ENCODE data around the gene RGMA.

DNA sequence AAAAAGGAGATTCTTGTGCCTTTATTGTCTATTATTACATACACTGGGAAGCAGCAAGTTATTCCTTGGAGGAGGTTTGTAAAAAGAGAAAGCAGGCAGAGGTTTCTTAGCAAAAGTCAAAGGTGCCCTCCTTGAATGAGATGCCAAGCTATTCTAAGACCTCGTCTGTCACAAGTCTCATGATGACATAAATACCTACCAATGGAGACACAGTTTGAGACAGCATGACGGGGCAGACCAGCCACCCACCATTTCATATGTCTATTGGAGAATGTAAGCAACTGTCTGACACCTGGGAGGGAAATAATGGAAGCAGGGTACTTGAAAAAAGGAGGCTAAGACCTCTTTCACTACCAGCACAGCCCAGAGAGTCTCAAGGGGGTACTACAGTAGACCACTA, 2.2 kb downstream of the RGMA start:
- TF ChIP-seq EP300 (conservative IDR thresholded peaks at IDR 0.05; ENCODE audit: poor library complexity, severe bottlenecking) (no peak), EZH2 (IDR thresholded peaks at IDR 0.05; ENCODE audit: borderline replicate concordance, insufficient read depth, low read length, poor library complexity, severe bottlenecking) (no peak), TAF1 (IDR thresholded peaks at IDR 0.05; ENCODE audit: low read depth) (no peak)
- TF ChIP-seq, protein P1, sequence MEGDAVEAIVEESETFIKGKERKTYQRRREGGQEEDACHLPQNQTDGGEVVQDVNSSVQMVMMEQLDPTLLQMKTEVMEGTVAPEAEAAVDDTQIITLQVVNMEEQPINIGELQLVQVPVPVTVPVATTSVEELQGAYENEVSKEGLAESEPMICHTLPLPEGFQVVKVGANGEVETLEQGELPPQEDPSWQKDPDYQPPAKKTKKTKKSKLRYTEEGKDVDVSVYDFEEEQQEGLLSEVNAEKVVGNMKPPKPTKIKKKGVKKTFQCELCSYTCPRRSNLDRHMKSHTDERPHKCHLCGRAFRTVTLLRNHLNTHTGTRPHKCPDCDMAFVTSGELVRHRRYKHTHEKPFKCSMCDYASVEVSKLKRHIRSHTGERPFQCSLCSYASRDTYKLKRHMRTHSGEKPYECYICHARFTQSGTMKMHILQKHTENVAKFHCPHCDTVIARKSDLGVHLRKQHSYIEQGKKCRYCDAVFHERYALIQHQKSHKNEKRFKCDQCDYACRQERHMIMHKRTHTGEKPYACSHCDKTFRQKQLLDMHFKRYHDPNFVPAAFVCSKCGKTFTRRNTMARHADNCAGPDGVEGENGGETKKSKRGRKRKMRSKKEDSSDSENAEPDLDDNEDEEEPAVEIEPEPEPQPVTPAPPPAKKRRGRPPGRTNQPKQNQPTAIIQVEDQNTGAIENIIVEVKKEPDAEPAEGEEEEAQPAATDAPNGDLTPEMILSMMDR (IDR thresholded peaks at IDR 0.05; ENCODE audit: poor library complexity, severe bottlenecking) = no peak

Measured in neural cell (in vitro differentiated cells).